ENCODE data around the gene LRIG1. TPM values are rescaled to one million over a fixed set of nuclear protein-coding genes. Genes with fewer than 3 reads are reported as not detected.

LRIG1 gene
- total and polyA plus RNA-seq, 3 experiments from 2014 or later, result 37.9 to 47.9 (median 38.2) TPM

DNA sequence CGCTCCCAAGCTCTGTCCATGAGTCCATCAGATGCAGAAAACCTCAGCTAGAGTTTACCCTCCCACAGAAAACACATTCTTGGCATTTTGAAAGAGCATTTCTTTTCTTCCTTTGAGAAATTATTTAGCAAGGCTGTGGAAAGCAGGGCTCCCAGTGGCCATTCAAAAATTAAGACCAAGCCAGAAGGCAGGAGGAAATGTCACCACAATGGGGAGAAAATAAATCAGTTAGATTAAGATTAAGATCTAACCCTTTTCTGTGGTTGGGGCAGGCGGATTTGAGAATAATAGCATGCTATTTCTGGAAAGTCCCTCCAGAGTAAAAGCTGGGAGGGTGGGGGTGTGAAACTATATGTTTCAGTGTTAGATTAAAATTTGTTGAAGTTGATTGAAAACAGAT lies 20.2 kb downstream of the LRIG1 start:
- no peak overlapping the region for H3K4me3 ChIP-seq (ENCODE audit: low read length)
- H3K4me1 Mint-ChIP-seq, result peaks cover 28 to 83% (median 73%) of the 10 kb centered on the region in 3 donors
- POLR2A ChIA-PET, result interaction anchor here (1.4 kb wide), 1 partner anchor 20 kb away, joined by 4 read pairs; the partner anchor contains the start of gene LRIG1

DNA sequence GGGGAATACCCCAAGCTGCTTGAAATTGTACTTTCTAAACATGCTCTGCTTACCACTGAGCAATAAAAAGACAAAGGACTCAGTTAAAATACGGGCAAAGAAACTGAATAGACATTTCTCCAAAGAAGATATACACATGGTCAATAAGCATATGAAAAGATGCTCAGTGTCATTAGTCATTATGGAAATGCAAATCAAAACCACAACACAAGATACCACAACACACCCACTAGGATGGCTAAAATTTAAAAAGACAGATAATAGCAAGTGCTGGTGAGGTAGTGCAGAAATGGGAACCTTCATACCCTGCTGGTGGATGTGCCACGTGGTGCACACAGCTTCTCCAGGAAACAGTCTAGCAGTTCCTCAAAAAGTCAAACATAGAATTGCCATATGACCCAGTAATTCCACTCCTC lies 21.3 kb downstream of the LRIG1 start:
- no peak for DNase-seq
- ChIA-PET POLR2A (no interaction called here), CTCF (interaction anchor here (1.3 kb wide), 1 partner anchor 11 kb away, joined by 5 read pairs; no protein-coding TSS in a partner anchor)
- Histone ChIP-seq H3K27me3 (ENCODE audit: insufficient read depth, low read length, poor library complexity, severe bottlenecking) (no peaks in the 10 kb centered on the region), H3K9me3 (ENCODE audit: low read length) (no peaks in the 10 kb centered on the region), H3K36me3 (ENCODE audit: insufficient read depth, low read length) (no peaks in the 10 kb centered on the region), H3K27ac (ENCODE audit: low read depth, low read length) (no peak overlapping the region), H3K4me1 (ENCODE audit: insufficient read depth, low read length) (peaks cover 54% of the 10 kb centered on the region), H3K4me3 (ENCODE audit: low read length) (no peak overlapping the region)
- H3K9me3 Mint-ChIP-seq, result peaks cover 0 to 1% (median 0%) of the 10 kb centered on the region in 5 donors
- H3K36me3 Mint-ChIP-seq, result peaks cover 0 to 2% (median 0%) of the 10 kb centered on the region in 3 donors
- peak overlapping the region in 1 of 7 donors; percentile 1 for H3K4me3 Mint-ChIP-seq
- H3K4me1 Mint-ChIP-seq, result peaks cover 19 to 74% (median 69%) of the 10 kb centered on the region in 3 donors
- H3K27ac Mint-ChIP-seq, result peak overlapping the region in 1 of 8 donors; percentile 18
- H3K27me3 Mint-ChIP-seq, result no peaks in the 10 kb centered on the region

More for the DNA sequence above, 20.2 kb downstream of the LRIG1 start:
- Histone ChIP-seq H3K36me3 (ENCODE audit: insufficient read depth, low read length) (no peaks in the 10 kb centered on the region), H3K4me1 (ENCODE audit: insufficient read depth, low read length) (peaks cover 54% of the 10 kb centered on the region), H3K27me3 (ENCODE audit: insufficient read depth, low read length, poor library complexity, severe bottlenecking) (no peaks in the 10 kb centered on the region), H3K27ac (ENCODE audit: low read depth, low read length) (no peak overlapping the region), H3K9me3 (ENCODE audit: low read length) (no peaks in the 10 kb centered on the region)
- CTCF ChIA-PET, result interaction anchor here (1.4 kb wide), 1 partner anchor 9 kb away, joined by 4 read pairs; no protein-coding TSS in a partner anchor
- Mint-ChIP-seq H3K4me3 (peak overlapping the region; percentile 47 to 86 (median 78)), H3K36me3 (peaks cover 0 to 3% (median 0%) of the 10 kb centered on the region in 3 donors), H3K27me3 (no peaks in the 10 kb centered on the region), H3K27ac (peak overlapping the region; percentile 54 to 93 (median 76)), H3K9me3 (peaks cover 0 to 1% (median 0%) of the 10 kb centered on the region in 5 donors)
- DNase-seq, result peak in 3 of 5 donors; percentile 36 to 53 (median 52)

DNA sequence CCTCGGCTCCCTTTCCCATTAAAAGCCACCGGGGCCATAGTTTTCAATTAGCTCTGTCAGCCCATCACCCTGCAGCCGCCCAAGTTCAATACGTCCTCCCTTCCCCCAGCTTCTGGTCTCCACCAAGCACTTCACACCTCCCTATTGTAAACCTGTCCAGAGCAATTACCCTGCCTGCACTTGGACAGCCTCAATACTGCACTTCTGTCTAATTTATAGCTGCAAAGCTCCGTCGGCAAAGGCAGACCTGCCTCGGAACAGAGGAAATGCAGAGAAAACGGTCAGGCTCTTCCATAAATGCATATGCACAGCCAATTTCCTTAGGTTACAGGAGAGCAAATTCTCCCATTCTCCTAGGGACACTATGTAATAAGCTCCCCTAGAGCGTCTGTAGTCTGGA lies 21.9 kb downstream of the LRIG1 start:
- Histone ChIP-seq H3K9me3 (ENCODE audit: low read length) (no peaks in the 10 kb centered on the region), H3K36me3 (ENCODE audit: insufficient read depth, low read length) (no peaks in the 10 kb centered on the region), H3K27me3 (ENCODE audit: insufficient read depth, low read length, poor library complexity, severe bottlenecking) (no peaks in the 10 kb centered on the region), H3K4me3 (ENCODE audit: low read length) (no peak overlapping the region), H3K4me1 (ENCODE audit: insufficient read depth, low read length) (peaks cover 51% of the 10 kb centered on the region), H3K27ac (ENCODE audit: low read depth, low read length) (no peak overlapping the region)
- no peak overlapping the region for H3K27ac Mint-ChIP-seq
- peaks cover 0 to 1% (median 0%) of the 10 kb centered on the region in 5 donors for H3K9me3 Mint-ChIP-seq
- peak overlapping the region in 2 of 7 donors; percentile 3 to 17 for H3K4me3 Mint-ChIP-seq
- no peaks in the 10 kb centered on the region for H3K27me3 Mint-ChIP-seq
- ChIA-PET POLR2A (interaction anchor here (1.1 kb wide), 1 partner anchor 12 kb away, joined by 3 read pairs; no protein-coding TSS in a partner anchor), CTCF (interaction anchor here (1.3 kb wide), 1 partner anchor 11 kb away, joined by 5 read pairs; no protein-coding TSS in a partner anchor)
- H3K36me3 Mint-ChIP-seq, result no peaks in the 10 kb centered on the region
- DNase-seq, result no peak
- H3K4me1 Mint-ChIP-seq, result peaks cover 13 to 68% (median 67%) of the 10 kb centered on the region in 3 donors

DNA sequence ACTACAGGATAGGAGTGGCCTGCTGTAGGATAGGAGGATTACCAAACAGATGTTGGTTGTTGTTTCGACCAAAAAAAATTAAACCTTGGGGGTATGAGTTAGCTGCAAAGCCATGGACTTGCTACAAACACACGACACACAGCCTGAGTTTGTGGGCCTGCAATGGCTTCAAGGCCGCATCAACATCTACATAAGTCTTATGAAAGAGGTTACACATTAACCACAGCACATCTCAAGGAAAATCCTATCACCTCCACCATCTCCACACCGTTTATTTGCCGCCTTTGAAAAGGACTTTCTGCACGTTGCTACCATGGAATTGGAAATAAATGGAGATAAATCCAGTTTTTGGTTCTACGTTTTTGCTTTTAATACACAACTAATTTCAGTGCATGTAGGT lies 23.0 kb downstream of the LRIG1 start:
- H3K9me3 Mint-ChIP-seq, result peaks cover 0 to 1% (median 0%) of the 10 kb centered on the region in 5 donors
- H3K4me1 ChIP-seq (ENCODE audit: insufficient read depth, low read length), result peaks cover 51% of the 10 kb centered on the region
- no peaks in the 10 kb centered on the region for H3K9me3 ChIP-seq (ENCODE audit: low read length)
- H3K36me3 ChIP-seq (ENCODE audit: insufficient read depth, low read length), result no peaks in the 10 kb centered on the region
- no peak overlapping the region for H3K4me3 ChIP-seq (ENCODE audit: low read length)
- H3K27me3 Mint-ChIP-seq, result no peaks in the 10 kb centered on the region
- CTCF ChIA-PET, result no interaction called here
- H3K27ac ChIP-seq (ENCODE audit: low read depth, low read length), result no peak overlapping the region
- H3K4me1 Mint-ChIP-seq, result peaks cover 2 to 66% (median 57%) of the 10 kb centered on the region in 3 donors
- peak overlapping the region in 2 of 7 donors; percentile 0 to 16 for H3K4me3 Mint-ChIP-seq
- H3K36me3 Mint-ChIP-seq, result no peaks in the 10 kb centered on the region
- POLR2A ChIA-PET, result no interaction called here
- H3K27ac Mint-ChIP-seq, result peak overlapping the region in 1 of 8 donors; percentile 18
- no peak for DNase-seq
- no peaks in the 10 kb centered on the region for H3K27me3 ChIP-seq (ENCODE audit: insufficient read depth, low read length, poor library complexity, severe bottlenecking)

DNA sequence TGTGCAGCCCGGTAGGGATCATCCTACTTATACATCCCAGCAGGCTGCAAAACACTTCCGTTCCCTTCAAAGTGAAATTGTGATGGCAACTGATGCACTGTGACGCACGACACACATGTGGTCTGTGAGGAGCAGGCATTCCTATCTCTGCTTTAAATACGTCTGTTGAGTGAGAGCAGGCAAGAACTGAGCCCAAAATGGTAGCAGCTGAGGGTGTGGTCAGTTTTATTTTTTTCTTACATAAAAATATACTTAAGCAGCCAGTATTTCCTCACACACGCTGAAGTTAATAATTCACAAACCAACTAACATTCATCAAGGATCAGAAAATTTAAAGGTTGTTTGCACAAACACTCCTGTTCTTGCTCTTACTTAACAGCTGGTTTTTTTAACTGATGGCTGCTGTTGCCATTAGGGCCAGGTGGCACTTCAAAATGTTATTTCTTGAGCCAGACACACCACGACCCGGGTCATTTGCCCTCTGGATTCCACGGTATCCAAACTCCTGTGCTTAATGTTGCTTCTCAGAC lies 23.9 kb downstream of the LRIG1 start:
- ChIA-PET POLR2A (no interaction called here), CTCF (no interaction called here)
- H3K4me1 ChIP-seq (ENCODE audit: insufficient read depth, low read length), result peaks cover 45% of the 10 kb centered on the region
- no peaks in the 10 kb centered on the region for H3K27me3 Mint-ChIP-seq
- no peaks in the 10 kb centered on the region for H3K27me3 ChIP-seq (ENCODE audit: insufficient read depth, low read length, poor library complexity, severe bottlenecking)
- no peaks in the 10 kb centered on the region for H3K36me3 Mint-ChIP-seq
- H3K27ac ChIP-seq (ENCODE audit: low read depth, low read length), result no peak overlapping the region
- H3K27ac Mint-ChIP-seq, result no peak overlapping the region
- peaks cover 0 to 1% (median 0%) of the 10 kb centered on the region in 5 donors for H3K9me3 Mint-ChIP-seq
- no peaks in the 10 kb centered on the region for H3K9me3 ChIP-seq (ENCODE audit: low read length)
- DNase-seq, result no peak
- no peak overlapping the region for H3K4me3 Mint-ChIP-seq
- H3K4me3 ChIP-seq (ENCODE audit: low read length), result no peak overlapping the region
- H3K4me1 Mint-ChIP-seq, result peaks cover 0 to 67% (median 49%) of the 10 kb centered on the region in 3 donors
- no peaks in the 10 kb centered on the region for H3K36me3 ChIP-seq (ENCODE audit: insufficient read depth, low read length)

DNA sequence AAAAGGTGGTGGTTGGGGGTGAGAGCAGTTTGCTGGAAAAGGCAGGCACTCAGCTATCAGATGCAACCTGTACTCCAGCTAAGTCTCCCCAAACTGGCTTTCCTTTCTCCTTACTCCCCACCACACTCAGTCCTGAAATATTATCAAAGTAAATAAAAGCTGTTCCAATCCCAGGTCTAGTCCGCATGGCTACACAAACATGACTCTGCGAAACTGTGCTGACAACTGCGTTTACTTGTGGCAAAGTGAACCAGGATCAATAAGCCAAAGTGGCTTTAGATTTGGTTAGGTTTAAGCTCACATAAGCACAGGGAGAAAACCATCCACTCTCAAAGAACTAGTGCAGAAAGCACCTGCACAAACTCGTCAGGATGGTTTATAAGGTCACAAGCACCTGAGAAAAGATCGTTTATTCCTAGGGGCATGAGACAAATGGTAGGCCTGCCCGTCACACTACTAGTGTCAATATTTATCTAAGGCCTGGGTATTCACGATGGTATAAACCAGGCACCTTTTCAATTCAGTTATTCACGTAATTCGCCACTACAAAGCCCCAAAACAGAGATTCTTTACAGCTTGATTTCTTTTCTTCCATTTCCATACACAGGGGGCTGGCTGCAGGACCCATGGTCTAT lies 25.3 kb downstream of the LRIG1 start:
- Histone ChIP-seq H3K4me1 (ENCODE audit: insufficient read depth, low read length) (peaks cover 31% of the 10 kb centered on the region), H3K9me3 (ENCODE audit: low read length) (no peaks in the 10 kb centered on the region), H3K27ac (ENCODE audit: low read depth, low read length) (no peak overlapping the region), H3K36me3 (ENCODE audit: insufficient read depth, low read length) (no peaks in the 10 kb centered on the region), H3K4me3 (ENCODE audit: low read length) (no peak overlapping the region), H3K27me3 (ENCODE audit: insufficient read depth, low read length, poor library complexity, severe bottlenecking) (no peaks in the 10 kb centered on the region)
- CTCF ChIA-PET, result interaction anchor here (1.3 kb wide), 1 partner anchor 68 kb away, joined by 5 read pairs; no protein-coding TSS in a partner anchor
- POLR2A ChIA-PET, result no interaction called here
- Mint-ChIP-seq H3K9me3 (peaks cover 0 to 1% (median 0%) of the 10 kb centered on the region in 5 donors), H3K27me3 (no peaks in the 10 kb centered on the region), H3K4me1 (peaks cover under 1 to 58% (median 37%) of the 10 kb centered on the region in 3 donors), H3K4me3 (no peak overlapping the region), H3K27ac (no peak overlapping the region), H3K36me3 (no peaks in the 10 kb centered on the region)
- DNase-seq, result no peak

DNA sequence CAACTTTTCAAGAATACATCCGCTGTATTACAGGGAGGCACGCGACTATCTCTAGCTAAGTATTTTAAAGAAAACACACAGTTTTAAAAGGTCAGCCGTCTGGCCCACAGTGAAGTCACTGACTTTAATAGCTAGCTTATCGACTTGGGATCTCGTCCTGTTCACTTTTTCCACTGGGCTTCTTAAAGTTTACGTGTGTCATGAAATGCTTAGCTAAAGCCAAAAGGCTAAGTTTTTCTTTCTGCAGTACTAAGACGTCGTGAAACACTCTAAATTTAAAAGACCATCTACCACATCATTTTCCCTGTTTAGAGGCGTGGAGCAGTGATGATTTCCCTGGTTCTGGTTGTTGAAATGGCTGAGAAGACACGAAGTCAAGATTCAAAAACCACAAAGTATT lies 27.1 kb downstream of the LRIG1 start:
- Histone ChIP-seq H3K4me1 (ENCODE audit: insufficient read depth, low read length) (peaks cover 27% of the 10 kb centered on the region), H3K36me3 (ENCODE audit: insufficient read depth, low read length) (no peaks in the 10 kb centered on the region), H3K4me3 (ENCODE audit: low read length) (no peak overlapping the region), H3K27ac (ENCODE audit: low read depth, low read length) (no peak overlapping the region), H3K9me3 (ENCODE audit: low read length) (no peaks in the 10 kb centered on the region), H3K27me3 (ENCODE audit: insufficient read depth, low read length, poor library complexity, severe bottlenecking) (no peaks in the 10 kb centered on the region)
- Mint-ChIP-seq H3K36me3 (peaks cover 0 to 3% (median 0%) of the 10 kb centered on the region in 3 donors), H3K27me3 (no peaks in the 10 kb centered on the region), H3K4me1 (peaks cover 18 to 50% (median 36%) of the 10 kb centered on the region in 3 donors), H3K27ac (peak overlapping the region in 6 of 8 donors; percentile 12 to 90 (median 65)), H3K4me3 (peak overlapping the region in 6 of 7 donors; percentile 49 to 81 (median 73)), H3K9me3 (no peaks in the 10 kb centered on the region)
- DNase-seq, result no peak
- ChIA-PET POLR2A (no interaction called here), CTCF (interaction anchor here (1.1 to 1.9 kb wide), 4 partner anchors 12 to 66 kb away, joined by 3 to 12 read pairs (median 5); no protein-coding TSS in a partner anchor)

DNA sequence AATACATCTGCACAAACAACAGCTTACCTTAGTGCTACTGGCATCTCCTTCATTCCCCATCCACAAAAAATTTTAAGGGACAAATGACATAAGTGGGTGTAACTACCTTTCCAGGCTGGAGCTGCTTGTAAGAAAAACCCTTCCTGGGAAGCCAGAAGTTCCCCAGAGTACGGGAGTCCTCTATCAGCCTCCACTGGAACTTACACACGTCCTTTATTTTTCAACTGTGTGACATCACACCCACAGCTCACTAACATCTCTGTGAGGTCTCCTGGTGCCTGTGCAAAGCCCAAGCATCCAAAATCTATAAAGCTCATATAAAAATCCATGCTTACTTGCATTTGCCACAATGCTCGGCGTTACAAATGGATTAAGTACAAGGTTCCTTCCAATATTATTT lies 27.6 kb downstream of the LRIG1 start:
- Histone ChIP-seq H3K4me3 (ENCODE audit: low read length) (no peak overlapping the region), H3K27ac (ENCODE audit: low read depth, low read length) (no peak overlapping the region), H3K4me1 (ENCODE audit: insufficient read depth, low read length) (peaks cover 23% of the 10 kb centered on the region), H3K36me3 (ENCODE audit: insufficient read depth, low read length) (no peaks in the 10 kb centered on the region), H3K27me3 (ENCODE audit: insufficient read depth, low read length, poor library complexity, severe bottlenecking) (no peaks in the 10 kb centered on the region), H3K9me3 (ENCODE audit: low read length) (no peaks in the 10 kb centered on the region)
- Mint-ChIP-seq H3K36me3 (peaks cover 0 to 3% (median 0%) of the 10 kb centered on the region in 3 donors), H3K4me3 (peak overlapping the region; percentile 49 to 81 (median 73)), H3K27ac (peak overlapping the region in 6 of 8 donors; percentile 12 to 90 (median 65)), H3K9me3 (no peaks in the 10 kb centered on the region), H3K27me3 (no peaks in the 10 kb centered on the region), H3K4me1 (peaks cover 23 to 49% (median 36%) of the 10 kb centered on the region in 3 donors)
- ChIA-PET POLR2A (no interaction called here), CTCF (interaction anchor here (1.1 to 1.9 kb wide), 4 partner anchors 12 to 66 kb away, joined by 3 to 12 read pairs (median 5); no protein-coding TSS in a partner anchor)
- no peak for DNase-seq

All from CD8-positive, alpha-beta memory T cell (primary cell).